B cell (primary cell): Measurements from ENCODE around the gene IRS2. TPM values are rescaled to one million over a fixed set of nuclear protein-coding genes. Genes with fewer than 3 reads are reported as not detected.

Experiments used
- ATAC-seq: fragments of 200-7000 bp; cut with Tn5 transposase; one replicate; pipeline ENCODE4 v1.10.0; 2021; ENCODE audit warnings: low read depth, mild to moderate bottlenecking, moderate number of reproducible peaks, moderate library complexity
- CTCF ChIA-PET: fragments of 350-600 bp; sonication (Branson Sonifier 250); formaldehyde crosslinking; loops from one replicate; lab custom pipeline; 2021; ENCODE audit warnings: antibody characterized with exemption, inconsistent platforms; lab: Charles Lee
- POLR2A ChIA-PET: fragments of 350-600 bp; sonication (Branson Sonifier 250); formaldehyde crosslinking; loops from one replicate; lab custom pipeline; 2021; ENCODE audit warnings: antibody characterized with exemption; lab: Charles Lee
- DNase-seq: peaks from one replicate; pipeline ENCODE4 v3.0.0; 2013
- H2AFZ ChIP-seq: 2 replicates; pipeline ENCODE4 v1.6.1; 2012; ENCODE audit warnings: mild to moderate bottlenecking, low read depth, low read length; ENCODE audit not compliant: insufficient read depth, poor library complexity, severe bottlenecking
- H3K27ac ChIP-seq, 2 donors: 1 replicate in 1 of 2; 2 replicates in 1 of 2; pipeline ENCODE4 v1.5.1; 2012 to 2013; ENCODE audit warnings: low read length in 2 of 2, mild to moderate bottlenecking in 2 of 2, moderate library complexity in 1 of 2
- H3K27me3 ChIP-seq, 4 experiments: fragments of 200-600 bp in 1 of 4; sonication (generic) in 1 of 4; replicated peaks in 1 of 4; 1 replicate in 2 of 4; 2 replicates in 2 of 4; pipeline versions ENCODE4 v1.6.1 to v1.7.0; 2013 to 2016; ENCODE audit warnings: low read length in 3 of 4, mild to moderate bottlenecking in 2 of 4, mixed read lengths in 1 of 4, moderate library complexity in 1 of 4; ENCODE audit not compliant: insufficient read depth in 4 of 4, control insufficient read depth in 3 of 4; ENCODE audit errors: control extremely low read depth in 1 of 4
- H3K36me3 ChIP-seq, 2 experiments: replicated peaks in 1 of 2; 1 replicate in 1 of 2; 2 replicates in 1 of 2; pipeline versions ENCODE4 v1.6.1 to v1.7.1; 2013; ENCODE audit warnings: low read length in 1 of 2; ENCODE audit not compliant: insufficient read depth in 2 of 2, control insufficient read depth in 1 of 2; ENCODE audit errors: control extremely low read depth in 1 of 2, extremely low read depth in 1 of 2
- H3K4me1 ChIP-seq, 2 donors: fragments of 200-600 bp in 1 of 2; sonication (generic) in 1 of 2; 1 replicate in 1 of 2; 2 replicates in 1 of 2; pipeline versions ENCODE4 v1.5.1 to v1.6.1; 2013 to 2017; ENCODE audit warnings: low read length in 2 of 2; ENCODE audit not compliant: control insufficient read depth in 2 of 2, insufficient read depth in 2 of 2
- H3K4me2 ChIP-seq: replicated peaks from 2 replicates; pipeline ENCODE3; 2012; ENCODE audit warnings: mild to moderate bottlenecking, low read depth, low read length; ENCODE audit not compliant: poor library complexity, severe bottlenecking
- H3K4me3 ChIP-seq, 5 experiments: fragments of 200-600 bp in 1 of 5; sonication (generic) in 1 of 5; 1 replicate in 3 of 5; 2 replicates in 2 of 5; pipeline versions ENCODE4 v1.5.1 to v1.7.0; 2011 to 2016; ENCODE audit warnings: low read length in 4 of 5, mild to moderate bottlenecking in 4 of 5, low read depth in 2 of 5, control low read depth in 1 of 5, moderate library complexity in 1 of 5; ENCODE audit not compliant: insufficient read depth in 1 of 5; ENCODE audit errors: control extremely low read depth in 1 of 5, extremely low read depth in 1 of 5
- H3K79me2 ChIP-seq: fragments of 200-600 bp; sonication (generic); one replicate; pipeline ENCODE4 v1.6.0; 2016; ENCODE audit warnings: low read length; ENCODE audit not compliant: control insufficient read depth, insufficient read depth
- H3K9ac ChIP-seq: fragments of 200-600 bp; sonication (generic); 2 replicates; pipeline ENCODE4 v1.6.1; 2017; ENCODE audit warnings: mild to moderate bottlenecking, low read length, moderate library complexity
- H3K9me3 ChIP-seq, 3 donors: one replicate each; pipeline versions ENCODE4 v1.6.1 to v1.7.1; 2013; ENCODE audit warnings: low read length in 2 of 3; ENCODE audit not compliant: control insufficient read depth in 2 of 3, insufficient read depth in 1 of 3; ENCODE audit errors: control extremely low read depth in 1 of 3
- H4K20me1 ChIP-seq: 2 replicates; pipeline ENCODE4 v1.6.0; 2012; ENCODE audit warnings: mild to moderate bottlenecking, low read length; ENCODE audit not compliant: insufficient read depth, control insufficient read depth, poor library complexity, severe bottlenecking
- H3K27ac Mint-ChIP-seq: one replicate; pipeline ENCODE4 v1.8.0; 2021; ENCODE audit warnings: mixed read lengths
- H3K27me3 Mint-ChIP-seq: one replicate; pipeline ENCODE4 v1.8.0; 2021; ENCODE audit warnings: mixed read lengths
- H3K4me1 Mint-ChIP-seq: one replicate; pipeline ENCODE4 v1.8.0; 2021; ENCODE audit warnings: mixed read lengths
- H3K4me3 Mint-ChIP-seq: one replicate; pipeline ENCODE4 v1.8.0; 2021; ENCODE audit warnings: mixed read lengths
- H3K9me3 Mint-ChIP-seq: one replicate; pipeline ENCODE4 v1.8.0; 2022; ENCODE audit warnings: mixed read lengths; ENCODE audit not compliant: insufficient read depth
- EZH2 ChIP-seq: IDR thresholded peaks from 2 replicates; pipeline ENCODE4 v1.6.1; 2012; ENCODE audit warnings: borderline replicate concordance, low read depth, mild to moderate bottlenecking, moderate library complexity, low read length; ENCODE audit not compliant: insufficient read depth, poor library complexity, severe bottlenecking
- WGBS: methylation state at CpG from one replicate; pipeline ENCODE4 v1.1.5; 2013; ENCODE audit warnings: missing lambda C conversion rate; ENCODE audit not compliant: insufficient coverage; 5-methylcytosine and 5-hydroxymethylcytosine counted together
- intact Hi-C: fragments of 100-400 bp; cut with micrococcal nuclease; formaldehyde crosslinking; loops from one replicate; pipeline ENCODE4 v1.10.0; 2022
- polyA plus RNA-seq: library from polyadenylated mRNA; depleted of rRNA; stranded (reverse); fragments of >200 nt; gene quantifications from 2 replicates; pipeline ENCODE4 v1.2.3, GENCODE V29; 2012
- total RNA-seq, 2 donors: library from RNA; stranded (reverse); fragments of 120-200 nt in 1 of 2; gene quantifications; 1 replicate in 1 of 2; 2 replicates in 1 of 2; pipeline versions ENCODE4 v1.2.3 to v1.2.4, GENCODE V29; 2013 to 2022
- TF ChIP-seq, protein P1 (sequence below): fragments of 200-600 bp; IDR thresholded peaks from one replicate; pipeline ENCODE4 v1.8.0; 2022; ENCODE audit warnings: antibody characterized with exemption, mild to moderate bottlenecking

Gene IRS2
- total and polyA plus RNA-seq, 2 donors (not counting 1 experiment from before 2014, with no cell fraction given): 5.8 to 26.9 TPM

DNA sequence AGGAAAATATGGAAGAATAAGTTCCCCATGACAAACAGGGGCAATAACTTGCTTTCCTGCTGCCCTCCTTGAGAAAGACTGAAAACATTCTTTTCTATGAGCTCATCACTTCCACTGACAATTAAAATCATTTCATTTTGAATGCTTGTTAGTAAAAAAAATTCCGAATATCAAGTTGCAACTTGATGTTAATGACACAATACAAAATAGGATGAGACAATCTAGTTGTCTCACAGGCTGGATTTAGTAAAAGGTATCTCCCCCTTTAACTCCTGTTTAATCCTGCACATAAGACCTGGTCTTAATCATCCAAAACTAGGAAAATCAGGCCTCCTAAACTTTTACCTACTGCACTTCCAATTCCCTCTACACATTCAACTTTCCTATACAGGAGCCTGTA lies 24.7 kb downstream of the IRS2 start:
- CTCF ChIA-PET: no interaction called here
- no peaks in the 10 kb centered on the region for H3K9me3 Mint-ChIP-seq
- POLR2A ChIA-PET: no interaction called here
- Histone ChIP-seq H3K36me3 (no peaks in the 10 kb centered on the region), H3K27ac (no peak overlapping the region), H3K4me1 (no peaks in the 10 kb centered on the region), H3K4me3 (no peak overlapping the region), H3K27me3 (no peaks in the 10 kb centered on the region), H3K9me3 (peaks cover 0 to 6% (median 0%) of the 10 kb centered on the region in 3 donors), H3K79me2 (no peaks in the 10 kb centered on the region), H3K9ac (no peak overlapping the region), H4K20me1 (peaks cover 23% of the 10 kb centered on the region), H3K4me2 (no peak overlapping the region), H2AFZ (no peak overlapping the region)
- WGBS: no CpG with 5 or more reads among the region's 1 CpG
- H3K4me1 Mint-ChIP-seq: peaks cover 6% of the 10 kb centered on the region
- DNase-seq (no peak), ATAC-seq (no peak)
- no peaks in the 10 kb centered on the region for H3K27me3 Mint-ChIP-seq
- TF ChIP-seq EZH2: no peak
- TF ChIP-seq, protein P1, sequence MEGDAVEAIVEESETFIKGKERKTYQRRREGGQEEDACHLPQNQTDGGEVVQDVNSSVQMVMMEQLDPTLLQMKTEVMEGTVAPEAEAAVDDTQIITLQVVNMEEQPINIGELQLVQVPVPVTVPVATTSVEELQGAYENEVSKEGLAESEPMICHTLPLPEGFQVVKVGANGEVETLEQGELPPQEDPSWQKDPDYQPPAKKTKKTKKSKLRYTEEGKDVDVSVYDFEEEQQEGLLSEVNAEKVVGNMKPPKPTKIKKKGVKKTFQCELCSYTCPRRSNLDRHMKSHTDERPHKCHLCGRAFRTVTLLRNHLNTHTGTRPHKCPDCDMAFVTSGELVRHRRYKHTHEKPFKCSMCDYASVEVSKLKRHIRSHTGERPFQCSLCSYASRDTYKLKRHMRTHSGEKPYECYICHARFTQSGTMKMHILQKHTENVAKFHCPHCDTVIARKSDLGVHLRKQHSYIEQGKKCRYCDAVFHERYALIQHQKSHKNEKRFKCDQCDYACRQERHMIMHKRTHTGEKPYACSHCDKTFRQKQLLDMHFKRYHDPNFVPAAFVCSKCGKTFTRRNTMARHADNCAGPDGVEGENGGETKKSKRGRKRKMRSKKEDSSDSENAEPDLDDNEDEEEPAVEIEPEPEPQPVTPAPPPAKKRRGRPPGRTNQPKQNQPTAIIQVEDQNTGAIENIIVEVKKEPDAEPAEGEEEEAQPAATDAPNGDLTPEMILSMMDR: no peak
- H3K27ac Mint-ChIP-seq: no peak overlapping the region
- H3K4me3 Mint-ChIP-seq: no peak overlapping the region
- intact Hi-C loops: no loop called here

DNA sequence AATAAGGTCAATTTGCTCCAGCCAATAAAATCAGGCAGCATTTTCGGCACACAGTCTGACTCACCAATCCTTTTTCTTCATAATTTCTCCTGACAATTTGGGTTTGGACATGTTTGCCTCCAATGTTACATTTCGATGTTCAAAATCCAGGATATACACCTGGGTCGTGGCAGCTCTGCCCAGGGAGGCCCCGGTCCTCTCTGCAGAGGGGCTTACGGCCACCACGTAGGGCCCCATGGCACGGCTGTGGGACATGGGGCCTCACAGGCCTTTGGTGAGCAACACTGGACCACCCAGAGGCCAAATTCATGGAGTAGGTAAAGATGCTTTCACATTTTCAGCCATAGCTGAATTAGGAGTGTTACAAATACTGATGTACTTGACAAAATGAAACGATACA lies 25.4 kb downstream of the IRS2 start:
- no peak overlapping the region for H3K27ac ChIP-seq
- intact Hi-C loops: no loop called here
- H3K4me3 ChIP-seq: no peak overlapping the region
- H3K9ac ChIP-seq: no peak overlapping the region
- ATAC-seq (no peak), DNase-seq (no peak)
- no peaks in the 10 kb centered on the region for H3K9me3 Mint-ChIP-seq
- 80% methylated on average over 6 of the region's 8 CpGs for WGBS
- peaks cover 4% of the 10 kb centered on the region for H3K4me1 Mint-ChIP-seq
- TF ChIP-seq, protein P1: no peak
- no peak for TF ChIP-seq EZH2
- H3K4me3 Mint-ChIP-seq: no peak overlapping the region
- no peak overlapping the region for H3K27ac Mint-ChIP-seq
- H3K4me1 ChIP-seq: no peaks in the 10 kb centered on the region
- no peaks in the 10 kb centered on the region for H3K79me2 ChIP-seq
- peaks cover 0 to 6% (median 0%) of the 10 kb centered on the region in 3 donors for H3K9me3 ChIP-seq
- CTCF ChIA-PET: no interaction called here
- POLR2A ChIA-PET: no interaction called here
- no peaks in the 10 kb centered on the region for H3K27me3 ChIP-seq
- H2AFZ ChIP-seq: no peak overlapping the region
- peaks cover 23% of the 10 kb centered on the region for H4K20me1 ChIP-seq
- H3K36me3 ChIP-seq: peaks cover 0 to 3% of the 10 kb centered on the region in 2 experiments
- H3K4me2 ChIP-seq: no peak overlapping the region
- no peaks in the 10 kb centered on the region for H3K27me3 Mint-ChIP-seq
